ENCODE results near the gene DGKB.

DNA sequence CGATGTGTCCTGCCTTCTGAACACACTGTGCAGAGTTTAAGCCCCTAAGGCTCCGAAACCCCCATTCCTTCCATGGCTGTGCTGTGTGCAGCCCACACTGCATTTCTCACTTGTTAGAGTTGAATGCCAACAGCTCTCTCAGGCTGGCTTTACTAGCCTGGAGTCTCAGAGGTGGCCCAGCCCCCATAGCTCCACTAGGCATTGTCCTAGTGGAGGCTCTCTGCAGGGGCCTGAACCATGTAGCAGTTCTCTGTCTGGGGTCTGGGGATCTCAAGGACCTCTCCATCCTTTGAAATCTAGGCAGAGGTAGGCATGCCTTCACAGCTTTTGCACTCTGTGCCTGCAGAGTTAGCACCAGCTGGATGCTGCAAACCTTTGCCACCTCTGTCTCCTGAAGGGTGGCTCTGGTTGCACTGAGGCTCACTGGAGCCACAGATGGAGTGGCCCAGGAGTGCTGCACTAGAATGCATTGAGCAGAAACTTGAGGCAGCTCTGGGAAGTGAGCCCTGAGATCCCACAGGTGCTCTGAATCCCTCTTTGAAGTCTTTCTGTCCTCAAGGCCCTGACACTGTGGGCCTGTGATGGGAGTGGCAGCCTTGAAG, 301.7 kb downstream of the DGKB start:
- TF ChIP-seq, protein P1, sequence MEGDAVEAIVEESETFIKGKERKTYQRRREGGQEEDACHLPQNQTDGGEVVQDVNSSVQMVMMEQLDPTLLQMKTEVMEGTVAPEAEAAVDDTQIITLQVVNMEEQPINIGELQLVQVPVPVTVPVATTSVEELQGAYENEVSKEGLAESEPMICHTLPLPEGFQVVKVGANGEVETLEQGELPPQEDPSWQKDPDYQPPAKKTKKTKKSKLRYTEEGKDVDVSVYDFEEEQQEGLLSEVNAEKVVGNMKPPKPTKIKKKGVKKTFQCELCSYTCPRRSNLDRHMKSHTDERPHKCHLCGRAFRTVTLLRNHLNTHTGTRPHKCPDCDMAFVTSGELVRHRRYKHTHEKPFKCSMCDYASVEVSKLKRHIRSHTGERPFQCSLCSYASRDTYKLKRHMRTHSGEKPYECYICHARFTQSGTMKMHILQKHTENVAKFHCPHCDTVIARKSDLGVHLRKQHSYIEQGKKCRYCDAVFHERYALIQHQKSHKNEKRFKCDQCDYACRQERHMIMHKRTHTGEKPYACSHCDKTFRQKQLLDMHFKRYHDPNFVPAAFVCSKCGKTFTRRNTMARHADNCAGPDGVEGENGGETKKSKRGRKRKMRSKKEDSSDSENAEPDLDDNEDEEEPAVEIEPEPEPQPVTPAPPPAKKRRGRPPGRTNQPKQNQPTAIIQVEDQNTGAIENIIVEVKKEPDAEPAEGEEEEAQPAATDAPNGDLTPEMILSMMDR (IDR thresholded peaks at IDR 0.05; ENCODE audit: low read length): no peak
- no peak for TF ChIP-seq EZH2phosphoT487 (IDR thresholded peaks at IDR 0.05; ENCODE audit: low read length)
- TF ChIP-seq EZH2 (optimal IDR thresholded peaks at IDR 0.05; ENCODE audit: low read depth, low read length): no peak

All from MM.1S (cell line).